PC-3 (cell line): Measurements from ENCODE around the gene SLC22A14. TPM values are rescaled to one million over a fixed set of nuclear protein-coding genes. Genes with fewer than 3 reads are reported as not detected.

Source experiments
- ATAC-seq: fragments of 200-7000 bp; cut with Tn5 transposase; 2 replicates; pipeline ENCODE4 v1.9.1; 2020; ENCODE audit warnings: mild to moderate bottlenecking, moderate library complexity
- Bru-seq: library from RNA; stranded (reverse); fragments of 400-500 nt; gene quantifications from one replicate; lab custom pipeline; 2021; lab: Mats Ljungman, UMichigan
- BruChase-seq, 2 experiments: library from RNA; stranded (reverse); fragments of 400-500 nt; gene quantifications; one replicate each; lab custom pipeline; 2021; lab: Mats Ljungman, UMichigan
- BruUV-seq: library from RNA; stranded (reverse); fragments of 400-500 nt; replicated peaks from 2 replicates; lab custom pipeline; 2021; lab: Mats Ljungman, UMichigan
- CTCF ChIA-PET: fragments of 300-600 bp; sonication (Branson Sonifier 250); formaldehyde crosslinking; loops from one replicate; lab custom pipeline; 2022; ENCODE audit warnings: antibody characterized with exemption; lab: Charles Lee
- POLR2A ChIA-PET: fragments of 300-600 bp; sonication (Branson Sonifier 250); formaldehyde crosslinking; loops from one replicate; lab custom pipeline; 2022; ENCODE audit warnings: antibody characterized with exemption; ENCODE audit not compliant: unreplicated experiment; lab: Charles Lee
- DNase-seq: peaks from one replicate; pipeline ENCODE4 v3.0.0-alpha.2; 2015
- H2AFZ ChIP-seq: fragments of 300-600 bp; sonication (generic); 2 replicates; pipeline ENCODE4 v1.6.0; 2016; ENCODE audit warnings: antibody characterized with exemption, low read length
- H3F3A ChIP-seq: fragments of 300-600 bp; sonication (generic); one replicate; pipeline ENCODE4 v1.6.0; 2017; ENCODE audit warnings: antibody characterized with exemption, low read length, control low read depth, mild to moderate bottlenecking; ENCODE audit not compliant: unreplicated experiment
- H3K27ac ChIP-seq: fragments of 300-600 bp; sonication (generic); 2 replicates; pipeline ENCODE4 v1.5.1; 2016; ENCODE audit warnings: mild to moderate bottlenecking, low read length
- H3K27me3 ChIP-seq: fragments of 300-600 bp; sonication (generic); 2 replicates; pipeline ENCODE4 v1.6.1; 2016; ENCODE audit warnings: low read length, mixed read lengths
- H3K36me3 ChIP-seq: fragments of 300-600 bp; sonication (generic); 2 replicates; pipeline ENCODE4 v1.6.1; 2016; ENCODE audit warnings: low read depth, mixed run types, low read length, mixed read lengths
- H3K4me1 ChIP-seq: fragments of 300-600 bp; sonication (generic); 2 replicates; pipeline ENCODE4 v1.5.1; 2016; ENCODE audit warnings: low read length; ENCODE audit not compliant: insufficient read depth
- H3K4me2 ChIP-seq: fragments of 300-600 bp; sonication (generic); 2 replicates; pipeline ENCODE4 v1.6.0; 2016; ENCODE audit warnings: low read length
- H3K4me3 ChIP-seq: fragments of 300-600 bp; sonication (generic); 2 replicates; pipeline ENCODE4 v1.5.1; 2016; ENCODE audit warnings: mild to moderate bottlenecking, low read length, mixed read lengths
- H3K79me2 ChIP-seq: fragments of 300-600 bp; sonication (generic); 2 replicates; pipeline ENCODE4 v1.6.1; 2017; ENCODE audit warnings: low read length, mixed read lengths
- H3K9ac ChIP-seq: fragments of 300-600 bp; sonication (generic); 2 replicates; pipeline ENCODE4 v1.6.0; 2016; ENCODE audit warnings: mild to moderate bottlenecking, low read length
- H3K9me2 ChIP-seq: fragments of 300-600 bp; sonication (generic); replicated peaks from 2 replicates; pipeline ENCODE4 v1.6.1; 2016; ENCODE audit warnings: mixed run types, low read length, mixed read lengths
- H3K9me3 ChIP-seq: fragments of 300-600 bp; sonication (generic); 2 replicates; pipeline ENCODE4 v1.6.1; 2016; ENCODE audit warnings: low read length, mixed read lengths
- H4K20me1 ChIP-seq: fragments of 300-600 bp; sonication (generic); 2 replicates; pipeline ENCODE4 v1.6.1; 2016; ENCODE audit warnings: low read length, mixed read lengths
- CTCF ChIP-seq: fragments of 300-600 bp; sonication (generic); conservative IDR thresholded peaks from 2 replicates; pipeline ENCODE4 v1.5.1; 2017; ENCODE audit warnings: antibody characterized with exemption, low read depth, mild to moderate bottlenecking, low read length
- EZH2 ChIP-seq: fragments of 300-600 bp; sonication (generic); IDR thresholded peaks from one replicate; pipeline ENCODE4 v1.6.1; 2017; ENCODE audit warnings: antibody characterized with exemption, mild to moderate bottlenecking, low read length; ENCODE audit not compliant: unreplicated experiment
- EZH2phosphoT487 ChIP-seq: fragments of 300-600 bp; sonication (generic); IDR thresholded peaks from 2 replicates; pipeline ENCODE4 v1.6.1; 2018; ENCODE audit warnings: mild to moderate bottlenecking, antibody characterized with exemption, low read length, borderline replicate concordance
- intact Hi-C: fragments of 100-400 bp; cut with micrococcal nuclease; formaldehyde crosslinking; loops from 2 replicates; pipeline ENCODE4 v1.9.0; 2023
- long read RNA-seq: library from polyadenylated mRNA; unstranded; transcript quantifications from one replicate; pipeline ENCODE4 v2.0.0, GENCODE V29; 2021; ENCODE audit not compliant: unreplicated experiment
- total RNA-seq: library from RNA; depleted of rRNA; stranded (reverse); fragments of >200 nt; gene quantifications from 2 replicates; pipeline ENCODE4 v1.2.3, GENCODE V29; 2014; rRNA removed

Gene SLC22A14
- total RNA-seq (0.07 TPM in 1 of 2 replicates, not detected in the other), Bru-seq, nascent RNA (percentile 40 among the genes with signal in this experiment), BruChase-seq, experiment 1, labeled RNA remaining after a 6-hour chase (percentile 70 among the genes with signal in this experiment), BruChase-seq, experiment 2, labeled RNA remaining after a 2-hour chase (percentile 65 among the genes with signal in this experiment)
- long read RNA-seq = 0 reads

DNA sequence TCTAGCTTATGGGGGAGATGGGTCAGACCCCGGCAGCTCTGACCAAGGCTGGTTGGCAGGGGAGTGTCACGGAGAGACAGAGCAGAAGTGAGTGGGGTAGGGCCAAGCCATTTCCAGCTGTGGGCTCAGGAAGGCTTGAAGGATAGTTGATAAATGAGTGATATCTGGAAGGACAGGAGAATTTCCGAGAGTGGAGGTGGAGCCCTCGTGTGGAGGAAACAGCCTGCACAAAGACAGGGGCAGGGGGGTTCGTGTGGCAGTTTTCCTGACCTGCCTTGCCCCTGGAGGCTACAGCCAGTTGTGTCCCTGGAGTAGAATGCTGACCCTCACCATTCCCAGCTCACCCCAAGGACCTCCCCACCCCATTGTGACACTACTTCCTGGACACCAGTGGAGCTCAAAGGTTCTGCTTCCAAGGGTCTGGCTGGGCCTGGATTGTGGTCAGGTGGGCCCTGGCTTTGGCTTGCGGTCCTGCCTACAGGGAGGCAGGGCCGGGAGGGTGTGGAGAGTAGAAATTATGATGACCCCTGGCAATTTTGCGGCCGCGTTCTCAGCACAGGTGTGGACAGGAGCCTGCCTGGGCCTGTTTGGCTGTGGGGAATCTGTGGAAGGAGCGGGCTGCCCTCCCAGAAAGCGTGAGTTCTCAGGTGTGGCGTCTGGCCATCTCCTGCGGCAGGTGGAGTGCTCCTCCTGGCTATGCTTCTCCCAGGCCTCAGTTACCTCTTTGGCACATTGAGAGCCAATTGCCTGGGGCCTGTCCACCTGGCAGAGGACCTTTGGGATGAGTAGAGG lies at the start of gene SLC22A14:
SLC22A14 (plus strand) TSS at position 400 of the 792 bp plus-strand sequence. CDS start 23,733 bp downstream, outside the sequence.
- POLR2A ChIA-PET = no interaction called here

DNA sequence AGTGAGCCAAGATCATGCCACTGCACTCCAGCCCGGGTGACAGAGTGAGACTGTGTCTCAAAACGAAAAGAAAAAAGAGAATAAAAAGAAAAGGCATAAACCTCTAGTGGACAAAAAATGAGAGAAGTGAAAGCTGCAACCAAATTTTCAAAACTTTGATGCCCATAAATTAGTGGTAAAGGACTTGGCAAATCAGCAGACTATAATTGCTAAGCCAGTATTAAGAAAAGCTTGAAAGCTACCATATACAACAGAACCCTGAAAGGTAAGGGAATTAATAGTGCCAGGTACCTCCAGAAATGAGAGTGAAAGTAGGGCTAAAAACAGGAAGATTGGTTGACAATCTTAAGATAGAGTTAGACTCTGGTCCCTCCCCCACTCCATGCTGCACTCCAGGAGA lies 49.4 kb upstream of the SLC22A14 start:
- Histone ChIP-seq H3K9me3 (no peaks in the 10 kb centered on the region), H2AFZ (no peak overlapping the region), H3K27me3 (no peaks in the 10 kb centered on the region), H3K79me2 (no peaks in the 10 kb centered on the region), H3K4me2 (no peak overlapping the region), H3K36me3 (peaks cover 65% of the 10 kb centered on the region), H3K9me2 (no peaks in the 10 kb centered on the region), H3K9ac (no peak overlapping the region), H3K27ac (no peak overlapping the region), H3K4me3 (no peak overlapping the region), H4K20me1 (no peaks in the 10 kb centered on the region), H3K4me1 (peaks cover 11% of the 10 kb centered on the region), H3F3A (no peaks in the 10 kb centered on the region)
- CTCF ChIA-PET = no interaction called here
- no TSS peak for BruUV-seq
- TF ChIP-seq CTCF = no peak
- TF ChIP-seq EZH2phosphoT487 = no peak
- TF ChIP-seq EZH2 = no peak
- DNase-seq (no peak), ATAC-seq (no peak)
- POLR2A ChIA-PET = no interaction called here
- intact Hi-C loops = no loop called here

More for the DNA sequence above, at the start of gene SLC22A14:
- Histone ChIP-seq H3K9me2 (no peaks in the 10 kb centered on the region), H3K79me2 (no peaks in the 10 kb centered on the region), H3K27ac (no peak within 1 kb of the TSS), H3K4me1 (no peaks in the 10 kb centered on the region), H4K20me1 (no peaks in the 10 kb centered on the region), H2AFZ (no peak within 1 kb of the TSS), H3K9ac (no peak within 1 kb of the TSS), H3K4me2 (no peak within 1 kb of the TSS), H3K9me3 (no peaks in the 10 kb centered on the region), H3K4me3 (no peak within 1 kb of the TSS), H3K36me3 (no peaks in the 10 kb centered on the region), H3K27me3 (no peaks in the 10 kb centered on the region), H3F3A (no peaks in the 10 kb centered on the region)
- DNase-seq (peak; percentile 19), ATAC-seq (peak; percentile 42; the same call in 1 of the 2 replicates)
- BruUV-seq = no TSS peak
- intact Hi-C loops = no loop called here
- TF ChIP-seq EZH2 = no peak
- TF ChIP-seq CTCF = peak; percentile 46
- CTCF ChIA-PET = no interaction called here

DNA sequence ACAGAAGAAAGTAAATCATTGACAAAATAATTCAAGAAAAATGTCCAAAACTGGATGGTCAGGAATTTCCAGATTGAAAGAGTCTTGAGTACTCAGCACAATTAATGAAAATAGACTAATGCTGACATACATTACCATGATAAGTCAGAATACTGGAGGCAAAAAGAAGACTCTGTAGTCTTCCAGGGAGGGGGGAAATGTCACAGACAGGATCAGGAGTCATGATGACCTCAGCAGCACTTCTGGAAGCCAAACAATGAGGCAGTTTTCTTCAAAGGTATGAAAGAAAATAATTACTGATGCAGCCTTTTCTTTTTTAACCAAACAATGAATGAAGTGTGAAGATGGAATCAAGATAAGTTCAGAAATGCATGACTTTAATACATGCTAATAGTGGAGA lies 46.6 kb upstream of the SLC22A14 start:
- POLR2A ChIA-PET = no interaction called here

More for the DNA sequence above, 46.6 kb upstream of the SLC22A14 start:
- ATAC-seq (no peak), DNase-seq (peak; percentile 44)
- H3K4me3 ChIP-seq = no peak overlapping the region
- H3K27me3 ChIP-seq = no peaks in the 10 kb centered on the region
- H3K9me2 ChIP-seq = no peaks in the 10 kb centered on the region
- H4K20me1 ChIP-seq = no peaks in the 10 kb centered on the region
- H3K9me3 ChIP-seq = no peaks in the 10 kb centered on the region
- peaks cover 71% of the 10 kb centered on the region for H3K36me3 ChIP-seq
- 0 out of 2 replicates have a peak, but pooled peaks cover 5% of the 10 kb centered on the region for H3K4me1 ChIP-seq
- no peak overlapping the region for H3K9ac ChIP-seq
- CTCF ChIA-PET = no interaction called here
- H3F3A ChIP-seq = no peaks in the 10 kb centered on the region
- H3K79me2 ChIP-seq = no peaks in the 10 kb centered on the region
- BruUV-seq = no TSS peak
- H3K27ac ChIP-seq = no peak overlapping the region
- H3K4me2 ChIP-seq = no peak overlapping the region
- TF ChIP-seq EZH2 (no peak), CTCF (no peak), EZH2phosphoT487 (no peak)
- H2AFZ ChIP-seq = no peak overlapping the region
- intact Hi-C loops = no loop called here
